ENCODE results near the gene ARHGAP45. TPM values are rescaled to one million over a fixed set of nuclear protein-coding genes. Genes with fewer than 3 reads are reported as not detected.

Gene ARHGAP45
- total and polyA plus RNA-seq, 9 of the 15 experiments (the other 6 are each of a cell fraction or from before 2014, with no cell fraction given) = 0.08 to 22.1 (median 4.2) TPM

GRCh38 chr19:1113030-1113985 is 46.3 kb downstream of the ARHGAP45 start (continued):
- TF ChIP-seq ERF (CRISPR knock-in tag; IDR thresholded peaks at IDR 0.05) (no peak), ZNF561 (CRISPR knock-in tag; conservative IDR thresholded peaks at IDR 0.05) (no peak), HCFC1 (IDR thresholded peaks at IDR 0.05; ENCODE audit: low read depth, low read length) (no peak), SUPT5H (IDR thresholded peaks at IDR 0.05) (no peak), PYGO2 (tag; IDR thresholded peaks at IDR 0.05) (no peak), ZNF316 (IDR thresholded peaks at IDR 0.05) (no peak), HIVEP1 (CRISPR knock-in tag; IDR thresholded peaks at IDR 0.05) (no peak), TCF7L2 (IDR thresholded peaks at IDR 0.05; ENCODE audit: low read depth, low read length) (no peak), KLF1 (tag; IDR thresholded peaks at IDR 0.05) (no peak), FOS (IDR thresholded peaks at IDR 0.05; ENCODE audit: extremely low read depth, insufficient read length) (no peak), ZNF263 (CRISPR knock-in tag; IDR thresholded peaks at IDR 0.05; ENCODE audit: borderline replicate concordance) (no peak; the same call in 1 of the 2 replicates), NRF1 (conservative IDR thresholded peaks at IDR 0.05 in 1 of 2, IDR thresholded peaks at IDR 0.05 in 1 of 2) (peak; percentile 62 to 68), NFIC (IDR thresholded peaks at IDR 0.05) (peak; percentile 23; the same call in 1 of the 2 replicates), ZNF174 (CRISPR knock-in tag; IDR thresholded peaks at IDR 0.05) (no peak), HOMEZ (CRISPR knock-in tag; IDR thresholded peaks at IDR 0.05) (no peak), GATA2 (CRISPR knock-in tag; IDR thresholded peaks at IDR 0.05) (no peak), BRCA1 (IDR thresholded peaks at IDR 0.05) (no peak), BRCA1 (CRISPR knock-in tag; IDR thresholded peaks at IDR 0.05) (no peak), SIN3B (IDR thresholded peaks at IDR 0.05; ENCODE audit: low read depth) (no peak)
- TF ChIP-seq, protein P1, sequence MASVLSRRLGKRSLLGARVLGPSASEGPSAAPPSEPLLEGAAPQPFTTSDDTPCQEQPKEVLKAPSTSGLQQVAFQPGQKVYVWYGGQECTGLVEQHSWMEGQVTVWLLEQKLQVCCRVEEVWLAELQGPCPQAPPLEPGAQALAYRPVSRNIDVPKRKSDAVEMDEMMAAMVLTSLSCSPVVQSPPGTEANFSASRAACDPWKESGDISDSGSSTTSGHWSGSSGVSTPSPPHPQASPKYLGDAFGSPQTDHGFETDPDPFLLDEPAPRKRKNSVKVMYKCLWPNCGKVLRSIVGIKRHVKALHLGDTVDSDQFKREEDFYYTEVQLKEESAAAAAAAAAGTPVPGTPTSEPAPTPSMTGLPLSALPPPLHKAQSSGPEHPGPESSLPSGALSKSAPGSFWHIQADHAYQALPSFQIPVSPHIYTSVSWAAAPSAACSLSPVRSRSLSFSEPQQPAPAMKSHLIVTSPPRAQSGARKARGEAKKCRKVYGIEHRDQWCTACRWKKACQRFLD (CRISPR knock-in tag; IDR thresholded peaks at IDR 0.05) = no peak
- TF ChIP-seq, protein P2, sequence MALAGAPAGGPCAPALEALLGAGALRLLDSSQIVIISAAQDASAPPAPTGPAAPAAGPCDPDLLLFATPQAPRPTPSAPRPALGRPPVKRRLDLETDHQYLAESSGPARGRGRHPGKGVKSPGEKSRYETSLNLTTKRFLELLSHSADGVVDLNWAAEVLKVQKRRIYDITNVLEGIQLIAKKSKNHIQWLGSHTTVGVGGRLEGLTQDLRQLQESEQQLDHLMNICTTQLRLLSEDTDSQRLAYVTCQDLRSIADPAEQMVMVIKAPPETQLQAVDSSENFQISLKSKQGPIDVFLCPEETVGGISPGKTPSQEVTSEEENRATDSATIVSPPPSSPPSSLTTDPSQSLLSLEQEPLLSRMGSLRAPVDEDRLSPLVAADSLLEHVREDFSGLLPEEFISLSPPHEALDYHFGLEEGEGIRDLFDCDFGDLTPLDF (CRISPR knock-in tag; IDR thresholded peaks at IDR 0.05) = no peak
- TF ChIP-seq, protein P3, sequence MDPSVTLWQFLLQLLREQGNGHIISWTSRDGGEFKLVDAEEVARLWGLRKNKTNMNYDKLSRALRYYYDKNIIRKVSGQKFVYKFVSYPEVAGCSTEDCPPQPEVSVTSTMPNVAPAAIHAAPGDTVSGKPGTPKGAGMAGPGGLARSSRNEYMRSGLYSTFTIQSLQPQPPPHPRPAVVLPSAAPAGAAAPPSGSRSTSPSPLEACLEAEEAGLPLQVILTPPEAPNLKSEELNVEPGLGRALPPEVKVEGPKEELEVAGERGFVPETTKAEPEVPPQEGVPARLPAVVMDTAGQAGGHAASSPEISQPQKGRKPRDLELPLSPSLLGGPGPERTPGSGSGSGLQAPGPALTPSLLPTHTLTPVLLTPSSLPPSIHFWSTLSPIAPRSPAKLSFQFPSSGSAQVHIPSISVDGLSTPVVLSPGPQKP (CRISPR knock-in tag; IDR thresholded peaks at IDR 0.05) = no peak
